Measurements from ENCODE around the gene SCRT2. TPM values are rescaled to one million over a fixed set of nuclear protein-coding genes. Genes with fewer than 3 reads are reported as not detected.

The SCRT2 gene
- total RNA-seq, 1 experiment from 2014 or later: not detected

DNA sequence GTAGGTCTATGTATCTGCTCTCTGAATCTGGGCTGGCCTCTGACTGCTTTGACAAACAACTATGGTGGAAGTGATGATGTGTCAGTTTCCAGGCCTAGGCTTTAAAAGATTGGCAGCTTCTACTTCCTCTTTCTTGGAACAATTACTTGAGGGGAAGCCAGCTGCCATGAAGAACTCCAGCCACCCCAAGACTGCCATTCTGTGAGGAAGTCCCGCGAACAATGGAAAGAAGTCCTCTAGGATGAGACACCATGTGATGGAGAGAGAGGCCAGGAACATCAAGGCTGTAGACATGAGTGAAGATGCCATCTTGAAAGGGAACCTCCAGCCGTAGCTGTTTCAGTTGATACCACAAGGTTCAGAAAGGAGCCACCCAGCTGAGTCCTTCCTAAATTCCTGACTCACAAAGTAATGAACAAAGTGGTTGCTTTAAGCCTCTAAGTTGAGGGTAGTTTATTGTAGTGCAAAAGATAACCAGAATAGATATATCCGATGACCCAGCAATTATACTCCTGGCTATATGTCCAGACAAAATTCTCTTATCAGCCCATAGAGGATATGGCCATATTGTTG is 50.2 kb downstream of the SCRT2 start:
- BruUV-seq (replicated peaks): no TSS peak
- intact Hi-C loops (cut with micrococcal nuclease; ENCODE audit: unreplicated experiment) (no loop called here), in situ Hi-C loops (cut with HindIII; ENCODE audit: low pct_unique_long_range_greater_than_20kb, low sequenced_read_pairs) (no loop called here)
- H3K27ac ChIP-seq (ENCODE audit: low read length): no peak overlapping the region
- H3K4me3 ChIP-seq (ENCODE audit: low read depth in 2 of 2, low read length in 2 of 2): no peak overlapping the region
- H3K36me3 ChIP-seq (ENCODE audit: control insufficient read depth, insufficient read depth, low read length): no peaks in the 10 kb centered on the region
- TF ChIP-seq, protein P1, sequence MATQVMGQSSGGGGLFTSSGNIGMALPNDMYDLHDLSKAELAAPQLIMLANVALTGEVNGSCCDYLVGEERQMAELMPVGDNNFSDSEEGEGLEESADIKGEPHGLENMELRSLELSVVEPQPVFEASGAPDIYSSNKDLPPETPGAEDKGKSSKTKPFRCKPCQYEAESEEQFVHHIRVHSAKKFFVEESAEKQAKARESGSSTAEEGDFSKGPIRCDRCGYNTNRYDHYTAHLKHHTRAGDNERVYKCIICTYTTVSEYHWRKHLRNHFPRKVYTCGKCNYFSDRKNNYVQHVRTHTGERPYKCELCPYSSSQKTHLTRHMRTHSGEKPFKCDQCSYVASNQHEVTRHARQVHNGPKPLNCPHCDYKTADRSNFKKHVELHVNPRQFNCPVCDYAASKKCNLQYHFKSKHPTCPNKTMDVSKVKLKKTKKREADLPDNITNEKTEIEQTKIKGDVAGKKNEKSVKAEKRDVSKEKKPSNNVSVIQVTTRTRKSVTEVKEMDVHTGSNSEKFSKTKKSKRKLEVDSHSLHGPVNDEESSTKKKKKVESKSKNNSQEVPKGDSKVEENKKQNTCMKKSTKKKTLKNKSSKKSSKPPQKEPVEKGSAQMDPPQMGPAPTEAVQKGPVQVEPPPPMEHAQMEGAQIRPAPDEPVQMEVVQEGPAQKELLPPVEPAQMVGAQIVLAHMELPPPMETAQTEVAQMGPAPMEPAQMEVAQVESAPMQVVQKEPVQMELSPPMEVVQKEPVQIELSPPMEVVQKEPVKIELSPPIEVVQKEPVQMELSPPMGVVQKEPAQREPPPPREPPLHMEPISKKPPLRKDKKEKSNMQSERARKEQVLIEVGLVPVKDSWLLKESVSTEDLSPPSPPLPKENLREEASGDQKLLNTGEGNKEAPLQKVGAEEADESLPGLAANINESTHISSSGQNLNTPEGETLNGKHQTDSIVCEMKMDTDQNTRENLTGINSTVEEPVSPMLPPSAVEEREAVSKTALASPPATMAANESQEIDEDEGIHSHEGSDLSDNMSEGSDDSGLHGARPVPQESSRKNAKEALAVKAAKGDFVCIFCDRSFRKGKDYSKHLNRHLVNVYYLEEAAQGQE (IDR thresholded peaks at IDR 0.05; ENCODE audit: insufficient read depth in 1 of 2, low read depth in 2 of 2, low read length in 1 of 2): no peak
- TF ChIP-seq POLR2AphosphoS5 (IDR thresholded peaks at IDR 0.05; ENCODE audit: low read depth, low read length) (no peak), TCF7L2 (IDR thresholded peaks at IDR 0.05; ENCODE audit: low read depth, low read length) (no peak), CTCF (IDR thresholded peaks at IDR 0.05) (no peak), SIN3A (IDR thresholded peaks at IDR 0.05; ENCODE audit: borderline replicate concordance, insufficient read depth, low read depth, low read length) (no peak)
- ChIA-PET CTCF (interaction anchor here (0.6 kb wide), 1 partner anchor 47 kb away, joined by 3 read pairs; no protein-coding TSS in a partner anchor), POLR2A (no interaction called here)
- H3K4me1 ChIP-seq (ENCODE audit: control insufficient read depth, insufficient read depth, low read length): no peaks in the 10 kb centered on the region
- H3K9me3 ChIP-seq (ENCODE audit: control insufficient read depth, insufficient read depth, low read depth, low read length): no peaks in the 10 kb centered on the region
- ATAC-seq (no peak), DNase-seq (ENCODE audit: low read depth, low spot score) (no peak)
- H3K27me3 ChIP-seq (ENCODE audit: control insufficient read depth, insufficient read depth, low read length): peaks cover 6% of the 10 kb centered on the region; the same call in 1 of the 2 replicates

- Histone ChIP-seq H3K9me3 (ENCODE audit: control insufficient read depth, insufficient read depth, low read depth, low read length) (no peaks in the 10 kb centered on the region), H3K27me3 (ENCODE audit: control insufficient read depth, insufficient read depth, low read length) (peaks cover 9% of the 10 kb centered on the region; the same call in 1 of the 2 replicates), H3K27ac (ENCODE audit: low read length) (no peak overlapping the region), H3K4me1 (ENCODE audit: control insufficient read depth, insufficient read depth, low read length) (no peaks in the 10 kb centered on the region), H3K36me3 (ENCODE audit: control insufficient read depth, insufficient read depth, low read length) (no peaks in the 10 kb centered on the region), H3K4me3 (ENCODE audit: low read depth in 2 of 2, low read length in 2 of 2) (no peak overlapping the region)
- intact Hi-C loops (cut with micrococcal nuclease; ENCODE audit: unreplicated experiment): no loop called here
- in situ Hi-C loops (cut with HindIII; ENCODE audit: low pct_unique_long_range_greater_than_20kb, low sequenced_read_pairs): no loop called here
- CTCF ChIA-PET: no interaction called here
- POLR2A ChIA-PET: no interaction called here
- no peak for TF ChIP-seq SIN3A (IDR thresholded peaks at IDR 0.05; ENCODE audit: borderline replicate concordance, insufficient read depth, low read depth, low read length)
- no peak for TF ChIP-seq CTCF (IDR thresholded peaks at IDR 0.05)
- TF ChIP-seq, protein P1 (IDR thresholded peaks at IDR 0.05; ENCODE audit: insufficient read depth in 1 of 2, low read depth in 2 of 2, low read length in 1 of 2): no peak
- no peak for TF ChIP-seq POLR2AphosphoS5 (IDR thresholded peaks at IDR 0.05; ENCODE audit: low read depth, low read length)
- no peak for TF ChIP-seq TCF7L2 (IDR thresholded peaks at IDR 0.05; ENCODE audit: low read depth, low read length)
- no peak for ATAC-seq
- no TSS peak for BruUV-seq (replicated peaks)
- DNase-seq (ENCODE audit: low read depth, low spot score): no peak
Observed at GRCh38 chr20:623704-624103, 51.9 kb downstream of the SCRT2 start.

All from Panc1 (cell line).